A673 (cell line): Measurements from ENCODE around the gene ACTMAP.

ENCODE experiments used
- CTCF ChIP-seq: fragments of 300-800, 200-600 bp; sonication (generic); conservative IDR thresholded peaks from 2 replicates; pipeline ENCODE4 v1.5.1; 2017; ENCODE audit warnings: low read depth, mild to moderate bottlenecking, antibody characterized with exemption, low read length, moderate library complexity, mixed read lengths
- EZH2 ChIP-seq: fragments of 200-600 bp; sonication (generic); IDR thresholded peaks from 2 replicates; pipeline ENCODE4 v1.6.1; 2017; ENCODE audit warnings: borderline replicate concordance, low read depth, mild to moderate bottlenecking, mixed read lengths, antibody characterized with exemption, low read length; ENCODE audit not compliant: poor library complexity, severe bottlenecking

GRCh38 chr19:40781140-40781539 lies 30.9 kb upstream of the ACTMAP start:
- TF ChIP-seq CTCF (no peak), EZH2 (no peak)
